Sigmoid colon (tissue), 7 donors: Measurements from ENCODE around the gene LPCAT4. TPM values are rescaled to one million over a fixed set of nuclear protein-coding genes. Genes with fewer than 3 reads are reported as not detected.
A peak's percentile ranks its signal among the peaks of the same experiment; 100 is the strongest.

Experiments
- DNase-seq: peaks from one replicate; pipeline ENCODE4 v3.0.0-alpha.2; 2019
- H3K27ac ChIP-seq, 4 donors: fragments of 200-600 bp; sonication (generic); one replicate each; pipeline ENCODE4 v1.5.1; 2016 to 2019; ENCODE audit warnings: mild to moderate bottlenecking in 1 of 4
- H3K27me3 ChIP-seq, 3 donors: fragments of 200-600 bp; sonication (generic); one replicate each; pipeline ENCODE4 v1.5.1; 2019; ENCODE audit warnings: mild to moderate bottlenecking in 1 of 3
- H3K36me3 ChIP-seq, 4 donors: fragments of 200-600 bp; sonication (generic); one replicate each; pipeline ENCODE4 v1.5.1; 2016 to 2019
- H3K4me1 ChIP-seq, 4 donors: fragments of 200-600 bp; sonication (generic); one replicate each; pipeline ENCODE4 v1.5.1; 2017 to 2019
- H3K4me3 ChIP-seq, 4 donors: fragments of 200-600 bp; sonication (generic); one replicate each; pipeline ENCODE4 v1.5.1; 2017 to 2019; ENCODE audit warnings: mild to moderate bottlenecking in 2 of 4, moderate library complexity in 1 of 4
- H3K9me3 ChIP-seq, 4 donors: fragments of 200-600 bp in 3 of 4; sonication (generic) in 3 of 4; one replicate each; pipeline versions ENCODE4 v1.5.1 to v1.6.1; 2013 to 2019
- EP300 ChIP-seq, 4 donors: sonication (generic); formaldehyde crosslinking; IDR thresholded peaks; one replicate each; pipeline ENCODE4 v1.6.1; 2017; ENCODE audit warnings: antibody characterized with exemption in 4 of 4
- POLR2A ChIP-seq, 2 donors: fragments of 450-650 bp; IDR thresholded peaks; one replicate each; pipeline ENCODE4 v1.6.1; 2016; ENCODE audit warnings: antibody characterized with exemption in 2 of 2, mild to moderate bottlenecking in 2 of 2, moderate library complexity in 2 of 2
- POLR2AphosphoS5 ChIP-seq, 4 donors: sonication (generic); formaldehyde crosslinking; IDR thresholded peaks; one replicate each; pipeline ENCODE4 v1.6.1; 2017; ENCODE audit warnings: antibody characterized with exemption in 4 of 4
- WGBS, 2 donors: extraction: QIAGEN DNeasy Blood & Tissue Kit; methylation state at CpG; one replicate each; pipeline ENCODE4 v1.1.7; 2013; 5-methylcytosine and 5-hydroxymethylcytosine counted together
- intact Hi-C: fragments of 100-400 bp; cut with DNase I; formaldehyde crosslinking; loops from one replicate; pipeline ENCODE4 v1.15.1; 2023
- polyA plus RNA-seq, 3 donors: library from polyadenylated mRNA; stranded (reverse); fragments of 200-250 nt; gene quantifications; one replicate each; pipeline ENCODE4 v1.2.3, GENCODE V29; 2013
- total RNA-seq, 4 donors: library from RNA; depleted of rRNA; stranded (reverse); fragments of >200 nt; gene quantifications; one replicate each; pipeline ENCODE4 v1.1.0, GENCODE V29; 2016
- TF ChIP-seq, protein P1 (sequence below), 4 experiments: fragments of 450-650 bp in 3 of 4; fragments of 200-600 bp in 1 of 4; IDR thresholded peaks; one replicate each; pipeline ENCODE4 v1.5.1; 2016 to 2019; ENCODE audit warnings: antibody characterized with exemption in 4 of 4, mild to moderate bottlenecking in 3 of 4, moderate library complexity in 2 of 4
- donor health status: healthy with polysubstance abuse.
- donor health status: Bipolar disorder and iron deficiency.
- donor health status: healthy.

LPCAT4 gene
- total and polyA plus RNA-seq, 7 donors: 9.6 to 122 (median 24.5) TPM

DNA sequence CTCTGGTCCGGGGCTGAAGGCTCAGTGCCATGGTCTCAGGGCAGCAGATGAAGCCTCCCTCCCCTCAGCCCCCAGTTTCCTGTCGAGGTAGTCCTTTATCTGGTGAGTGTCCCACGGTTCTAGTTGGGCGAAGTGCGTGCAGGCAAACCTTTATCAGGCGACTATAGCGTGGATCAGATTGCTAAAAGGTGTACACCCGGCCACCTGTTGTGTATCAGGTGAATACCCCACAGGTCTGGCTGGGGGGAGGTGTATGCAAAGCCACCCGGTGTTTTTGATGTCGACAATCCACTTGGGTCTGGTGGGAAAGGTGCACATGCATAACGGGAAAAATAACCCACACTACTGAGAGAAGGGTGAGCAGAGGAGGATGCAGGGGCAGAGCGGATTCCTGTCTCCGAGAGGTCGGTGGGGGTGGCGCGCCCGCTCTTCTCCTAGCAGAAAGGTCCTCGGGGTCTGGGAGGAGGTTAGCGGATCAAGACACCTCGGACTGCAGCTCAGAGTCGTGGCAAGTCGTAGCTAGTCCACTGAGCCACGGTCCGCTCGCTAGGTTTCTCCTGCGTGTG is 29.9 kb downstream of the LPCAT4 start:
- H3K27me3 ChIP-seq: no peaks in the 10 kb centered on the region
- no peaks in the 10 kb centered on the region for H3K9me3 ChIP-seq
- peaks cover 0 to 22% (median 8%) of the 10 kb centered on the region in 4 donors for H3K36me3 ChIP-seq
- H3K4me3 ChIP-seq: peak overlapping the region; percentile 93 to 96 (median 94)
- peak overlapping the region; percentile 89 to 91 (median 90) for H3K27ac ChIP-seq
- WGBS, 2 donors: 1 to 2% methylated on average over 26 of the region's 26 CpGs
- TF ChIP-seq POLR2AphosphoS5 (IDR thresholded peaks at IDR 0.05) (no peak), EP300 (IDR thresholded peaks at IDR 0.05) (no peak), POLR2A (IDR thresholded peaks at IDR 0.05) (no peak)
- TF ChIP-seq, protein P1, sequence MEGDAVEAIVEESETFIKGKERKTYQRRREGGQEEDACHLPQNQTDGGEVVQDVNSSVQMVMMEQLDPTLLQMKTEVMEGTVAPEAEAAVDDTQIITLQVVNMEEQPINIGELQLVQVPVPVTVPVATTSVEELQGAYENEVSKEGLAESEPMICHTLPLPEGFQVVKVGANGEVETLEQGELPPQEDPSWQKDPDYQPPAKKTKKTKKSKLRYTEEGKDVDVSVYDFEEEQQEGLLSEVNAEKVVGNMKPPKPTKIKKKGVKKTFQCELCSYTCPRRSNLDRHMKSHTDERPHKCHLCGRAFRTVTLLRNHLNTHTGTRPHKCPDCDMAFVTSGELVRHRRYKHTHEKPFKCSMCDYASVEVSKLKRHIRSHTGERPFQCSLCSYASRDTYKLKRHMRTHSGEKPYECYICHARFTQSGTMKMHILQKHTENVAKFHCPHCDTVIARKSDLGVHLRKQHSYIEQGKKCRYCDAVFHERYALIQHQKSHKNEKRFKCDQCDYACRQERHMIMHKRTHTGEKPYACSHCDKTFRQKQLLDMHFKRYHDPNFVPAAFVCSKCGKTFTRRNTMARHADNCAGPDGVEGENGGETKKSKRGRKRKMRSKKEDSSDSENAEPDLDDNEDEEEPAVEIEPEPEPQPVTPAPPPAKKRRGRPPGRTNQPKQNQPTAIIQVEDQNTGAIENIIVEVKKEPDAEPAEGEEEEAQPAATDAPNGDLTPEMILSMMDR (IDR thresholded peaks at IDR 0.05): no peak
- peak; percentile 73 for DNase-seq
- H3K4me1 ChIP-seq: peaks cover 0 to 44% (median 27%) of the 10 kb centered on the region in 4 donors
- intact Hi-C loops: loop anchor here (5.0 to 10.0 kb wide), 2 partner anchors 110 to 1208 kb away; partner anchors contain the start of genes DPH6 and EMC4

- no peak for DNase-seq
- H3K4me3 ChIP-seq: peak overlapping the region; percentile 93 to 96 (median 94)
- intact Hi-C loops: loop anchor here (5.0 to 10.0 kb wide), 2 partner anchors 109 to 1208 kb away; partner anchors contain the start of genes DPH6 and EMC4
- H3K4me1 ChIP-seq: peaks cover 0 to 37% (median 24%) of the 10 kb centered on the region in 4 donors
- H3K27ac ChIP-seq: peak overlapping the region; percentile 89 to 91 (median 90)
- TF ChIP-seq POLR2A (IDR thresholded peaks at IDR 0.05) (no peak), EP300 (IDR thresholded peaks at IDR 0.05) (no peak), POLR2AphosphoS5 (IDR thresholded peaks at IDR 0.05) (no peak)
- TF ChIP-seq, protein P1 (IDR thresholded peaks at IDR 0.05): no peak
- peaks cover 0 to 20% (median 8%) of the 10 kb centered on the region in 4 donors for H3K36me3 ChIP-seq
- H3K9me3 ChIP-seq: no peaks in the 10 kb centered on the region
- H3K27me3 ChIP-seq: no peaks in the 10 kb centered on the region
- WGBS, 2 donors: 74 to 84% methylated on average over 16 of the region's 16 CpGs
Observed at GRCh38 chr15:34336231-34336990, 30.6 kb downstream of the LPCAT4 start.

- 57 to 83% methylated on average over 3 of the region's 3 CpGs for WGBS, 2 donors
- intact Hi-C loops: loop anchor here (5.0 to 10.0 kb wide), 2 partner anchors 108 to 1209 kb away; partner anchors contain the start of genes DPH6 and EMC4
- Histone ChIP-seq H3K4me3 (no peak overlapping the region), H3K9me3 (no peaks in the 10 kb centered on the region), H3K36me3 (peaks cover 0 to 13% (median 1%) of the 10 kb centered on the region in 4 donors), H3K27ac (peak overlapping the region in 3 of 4 donors; percentile 11 to 34 (median 18)), H3K4me1 (peaks cover 0 to 35% (median 22%) of the 10 kb centered on the region in 4 donors), H3K27me3 (no peaks in the 10 kb centered on the region)
- no peak for DNase-seq
- peak in 1 of 4 donors; percentile 24 for TF ChIP-seq POLR2AphosphoS5 (IDR thresholded peaks at IDR 0.05)
- TF ChIP-seq, protein P1 (IDR thresholded peaks at IDR 0.05): no peak
- TF ChIP-seq EP300 (IDR thresholded peaks at IDR 0.05): no peak
- TF ChIP-seq POLR2A (IDR thresholded peaks at IDR 0.05): no peak
Observed at GRCh38 chr15:34335176-34336032, 31.6 kb downstream of the LPCAT4 start.

- no peaks in the 10 kb centered on the region for H3K27me3 ChIP-seq
- H3K27ac ChIP-seq: peak overlapping the region in 1 of 4 donors; percentile 34
- H3K4me1 ChIP-seq: peaks cover 0 to 35% (median 22%) of the 10 kb centered on the region in 4 donors
- no peak for DNase-seq
- TF ChIP-seq EP300 (IDR thresholded peaks at IDR 0.05) (no peak), POLR2A (IDR thresholded peaks at IDR 0.05) (no peak), POLR2AphosphoS5 (IDR thresholded peaks at IDR 0.05) (no peak)
- TF ChIP-seq, protein P1 (IDR thresholded peaks at IDR 0.05): no peak
- H3K4me3 ChIP-seq: no peak overlapping the region
- no peaks in the 10 kb centered on the region for H3K9me3 ChIP-seq
- 40 to 77% methylated on average over 4 of the region's 4 CpGs for WGBS, 2 donors
- intact Hi-C loops: loop anchor here (5.0 to 10.0 kb wide), 2 partner anchors 107 to 1210 kb away; partner anchors contain the start of genes DPH6 and EMC4
- peaks cover 0 to 6% (median 0%) of the 10 kb centered on the region in 4 donors for H3K36me3 ChIP-seq
Observed at GRCh38 chr15:34334672-34335071, 32.3 kb downstream of the LPCAT4 start.
